ENCODE measurements around the gene KAZN.
A peak's percentile ranks its signal among the peaks of the same experiment; 100 is the strongest.
"Not testable (repeated sequence)": the region's sequence is repeated elsewhere in the genome, so short reads cannot be mapped to it uniquely, and the experiment has no call there.

The KAZN gene

GRCh38 chr1:15128077-15128476, 529.6 kb downstream of the KAZN start:
- DNase-seq (ENCODE audit: low read depth), result no peak
- TF ChIP-seq, protein P1, sequence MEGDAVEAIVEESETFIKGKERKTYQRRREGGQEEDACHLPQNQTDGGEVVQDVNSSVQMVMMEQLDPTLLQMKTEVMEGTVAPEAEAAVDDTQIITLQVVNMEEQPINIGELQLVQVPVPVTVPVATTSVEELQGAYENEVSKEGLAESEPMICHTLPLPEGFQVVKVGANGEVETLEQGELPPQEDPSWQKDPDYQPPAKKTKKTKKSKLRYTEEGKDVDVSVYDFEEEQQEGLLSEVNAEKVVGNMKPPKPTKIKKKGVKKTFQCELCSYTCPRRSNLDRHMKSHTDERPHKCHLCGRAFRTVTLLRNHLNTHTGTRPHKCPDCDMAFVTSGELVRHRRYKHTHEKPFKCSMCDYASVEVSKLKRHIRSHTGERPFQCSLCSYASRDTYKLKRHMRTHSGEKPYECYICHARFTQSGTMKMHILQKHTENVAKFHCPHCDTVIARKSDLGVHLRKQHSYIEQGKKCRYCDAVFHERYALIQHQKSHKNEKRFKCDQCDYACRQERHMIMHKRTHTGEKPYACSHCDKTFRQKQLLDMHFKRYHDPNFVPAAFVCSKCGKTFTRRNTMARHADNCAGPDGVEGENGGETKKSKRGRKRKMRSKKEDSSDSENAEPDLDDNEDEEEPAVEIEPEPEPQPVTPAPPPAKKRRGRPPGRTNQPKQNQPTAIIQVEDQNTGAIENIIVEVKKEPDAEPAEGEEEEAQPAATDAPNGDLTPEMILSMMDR (conservative IDR thresholded peaks at IDR 0.05; ENCODE audit: low read depth, low read length), result no peak
- H3K4me3 ChIP-seq (ENCODE audit: low read depth, low read length), result no peak overlapping the region

DNA sequence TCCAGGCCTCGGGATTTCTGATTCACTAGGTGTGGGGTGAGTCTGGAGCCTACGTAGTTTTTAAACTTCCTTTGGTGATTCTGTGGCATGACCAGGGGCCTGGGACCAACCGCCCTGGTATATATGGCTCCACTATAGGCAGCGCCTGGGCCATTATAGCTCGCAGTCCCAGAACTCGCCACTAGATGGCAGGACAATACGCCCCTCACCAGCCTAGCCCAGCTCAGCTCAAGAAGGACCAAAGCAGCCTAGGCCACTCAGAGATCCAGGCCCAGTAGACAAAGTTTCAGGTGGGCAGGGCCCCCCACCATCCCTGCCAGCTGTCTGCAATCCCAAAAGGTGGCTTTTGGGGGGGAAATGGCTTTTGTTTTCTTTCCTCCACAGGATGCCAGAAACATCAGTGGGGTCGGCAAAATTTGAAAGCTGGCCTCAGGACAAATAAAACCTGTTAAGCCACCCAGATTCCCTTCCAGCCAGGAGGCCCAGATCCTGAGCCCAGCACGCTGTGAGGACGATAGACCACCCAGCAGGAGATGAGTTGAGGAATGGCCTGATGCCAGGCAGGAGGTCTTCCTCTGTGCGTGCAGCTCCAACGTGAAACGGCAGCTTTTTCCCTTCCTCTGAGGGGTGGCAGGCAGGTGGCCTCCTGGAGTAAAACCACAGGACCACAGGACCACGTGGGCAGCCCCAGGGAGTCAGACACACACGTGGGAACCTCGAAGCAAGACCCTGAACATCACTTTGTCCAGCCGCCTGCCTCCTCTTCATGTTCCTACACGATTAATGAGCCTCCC, 530.2 kb downstream of the KAZN start:
- TF ChIP-seq, protein P1 (conservative IDR thresholded peaks at IDR 0.05; ENCODE audit: low read depth, low read length), result peak; percentile 94
- peak; percentile 77 for DNase-seq (ENCODE audit: low read depth)
- no peak overlapping the region for H3K4me3 ChIP-seq (ENCODE audit: low read depth, low read length)

GRCh38 chr1:15129944-15130343, 531.5 kb downstream of the KAZN start:
- no peak overlapping the region for H3K4me3 ChIP-seq (ENCODE audit: low read depth, low read length)
- no peak for DNase-seq (ENCODE audit: low read depth)
- TF ChIP-seq, protein P1 (conservative IDR thresholded peaks at IDR 0.05; ENCODE audit: low read depth, low read length), result no peak

GRCh38 chr1:15130607-15131006, 532.1 kb downstream of the KAZN start:
- DNase-seq (ENCODE audit: low read depth), result no peak
- TF ChIP-seq, protein P1 (conservative IDR thresholded peaks at IDR 0.05; ENCODE audit: low read depth, low read length), result no peak

GRCh38 chr1:15132965-15133364, 534.5 kb downstream of the KAZN start:
- DNase-seq (ENCODE audit: low read depth), result no peak
- no peak overlapping the region for H3K4me3 ChIP-seq (ENCODE audit: low read depth, low read length)
- TF ChIP-seq, protein P1 (conservative IDR thresholded peaks at IDR 0.05; ENCODE audit: low read depth, low read length), result no peak

More at GRCh38 chr1:15130607-15131006, 532.1 kb downstream of the KAZN start:
- H3K4me3 ChIP-seq (ENCODE audit: low read depth, low read length), result no peak overlapping the region

DNA sequence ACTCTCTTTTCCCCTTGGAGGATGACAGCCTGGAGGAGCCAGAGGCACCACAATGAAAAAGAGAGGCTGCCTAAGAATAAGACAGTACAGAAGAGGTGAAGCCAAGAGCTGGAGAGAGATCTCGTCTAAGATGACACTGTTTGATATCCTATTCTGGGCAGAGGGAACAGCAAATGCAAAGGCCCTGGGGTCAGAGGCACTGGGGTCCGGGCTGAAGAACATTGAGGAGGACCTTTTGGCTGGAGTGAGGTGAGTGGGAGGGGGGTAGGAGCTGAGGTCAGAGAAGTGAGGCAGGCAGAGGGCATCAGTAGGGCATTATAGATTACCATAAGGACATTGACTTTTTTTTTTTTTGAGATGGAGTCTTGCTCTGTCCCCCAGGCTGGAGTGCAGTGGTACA, 535.8 kb downstream of the KAZN start:
- TF ChIP-seq, protein P1 (conservative IDR thresholded peaks at IDR 0.05; ENCODE audit: low read depth, low read length), result no peak
- no peak overlapping the region for H3K4me3 ChIP-seq (ENCODE audit: low read depth, low read length)
- DNase-seq (ENCODE audit: low read depth), result no peak

- H3K4me3 ChIP-seq (ENCODE audit: low read depth, low read length); DNase-seq (ENCODE audit: low read depth): not testable (repeated sequence)
These were observed 537.1 kb downstream of the KAZN start for GRCh38 chr1:15135604-15136003.

All from choroid plexus epithelial cell (primary cell).